Common myeloid progenitor, CD34-positive (primary cell): Measurements from ENCODE around the gene SLC2A11.
A peak's percentile ranks its signal among the peaks of the same experiment; 100 is the strongest.

Experiments used
- CTCF ChIA-PET: fragments of 350-600 bp; sonication (Branson Sonifier 250); formaldehyde crosslinking; loops from one replicate; lab custom pipeline; 2021; ENCODE audit warnings: antibody characterized with exemption; lab: Charles Lee
- POLR2A ChIA-PET: fragments of 350-600 bp; sonication (Branson Sonifier 250); formaldehyde crosslinking; loops from one replicate; lab custom pipeline; 2021; ENCODE audit warnings: antibody characterized with exemption; lab: Charles Lee
- DNase-seq, 3 donors: peaks; one replicate each; pipeline versions ENCODE4 v3.0.0 to v3.0.0-alpha.2; 2013
- H3K27ac ChIP-seq, 2 experiments: 1 replicate in 1 of 2; 2 replicates in 1 of 2; pipeline ENCODE4 v1.7.0; 2013; ENCODE audit warnings: inconsistent platforms in 2 of 2, low read length in 2 of 2, mild to moderate bottlenecking in 2 of 2, low read depth in 1 of 2, moderate library complexity in 1 of 2; ENCODE audit not compliant: severe bottlenecking in 2 of 2, insufficient read depth in 1 of 2, poor library complexity in 1 of 2
- H3K27me3 ChIP-seq, 5 experiments: replicated peaks in 2 of 5; 1 replicate in 3 of 5; 2 replicates in 2 of 5; pipeline versions ENCODE4 v1.6.1 to v1.7.0; 2013; ENCODE audit warnings: low read length in 4 of 5, mild to moderate bottlenecking in 2 of 5, moderate library complexity in 2 of 5, inconsistent platforms in 1 of 5; ENCODE audit not compliant: insufficient read depth in 5 of 5, control insufficient read depth in 4 of 5
- H3K36me3 ChIP-seq, 4 experiments: 1 replicate in 2 of 4; 2 replicates in 2 of 4; pipeline versions ENCODE4 v1.6.1 to v1.7.0; 2013; ENCODE audit warnings: low read length in 3 of 4, control low read depth in 1 of 4, mild to moderate bottlenecking in 1 of 4; ENCODE audit not compliant: control insufficient read depth in 4 of 4, insufficient read depth in 4 of 4
- H3K4me1 ChIP-seq, 4 experiments: 1 replicate in 3 of 4; 2 replicates in 1 of 4; pipeline versions ENCODE4 v1.6.1 to v1.7.1; 2013; ENCODE audit warnings: low read length in 3 of 4, mild to moderate bottlenecking in 3 of 4, control low read depth in 1 of 4, inconsistent platforms in 1 of 4, moderate library complexity in 1 of 4; ENCODE audit not compliant: control insufficient read depth in 4 of 4, insufficient read depth in 4 of 4; ENCODE audit errors: control extremely low read depth in 1 of 4
- H3K4me3 ChIP-seq, 7 experiments: 1 replicate in 4 of 7; 2 replicates in 3 of 7; pipeline versions ENCODE4 v1.5.1 to v1.7.0; 2013; ENCODE audit warnings: mild to moderate bottlenecking in 7 of 7, low read length in 6 of 7, moderate library complexity in 6 of 7, inconsistent platforms in 2 of 7, low read depth in 2 of 7, control low read depth in 1 of 7; ENCODE audit not compliant: insufficient read depth in 4 of 7, control insufficient read depth in 1 of 7; ENCODE audit errors: extremely low read depth in 1 of 7
- H3K9me3 ChIP-seq, 5 experiments: 1 replicate in 4 of 5; 2 replicates in 1 of 5; pipeline versions ENCODE4 v1.6.1 to v1.7.1; 2013; ENCODE audit warnings: low read length in 4 of 5, mild to moderate bottlenecking in 2 of 5, inconsistent platforms in 1 of 5, low read depth in 1 of 5, moderate library complexity in 1 of 5; ENCODE audit not compliant: control insufficient read depth in 4 of 5, insufficient read depth in 2 of 5; ENCODE audit errors: control extremely low read depth in 1 of 5
- WGBS: methylation state at CpG from one replicate; pipeline ENCODE4 v1.1.5; 2013; ENCODE audit not compliant: insufficient coverage; 5-methylcytosine and 5-hydroxymethylcytosine counted together

Gene SLC2A11

DNA sequence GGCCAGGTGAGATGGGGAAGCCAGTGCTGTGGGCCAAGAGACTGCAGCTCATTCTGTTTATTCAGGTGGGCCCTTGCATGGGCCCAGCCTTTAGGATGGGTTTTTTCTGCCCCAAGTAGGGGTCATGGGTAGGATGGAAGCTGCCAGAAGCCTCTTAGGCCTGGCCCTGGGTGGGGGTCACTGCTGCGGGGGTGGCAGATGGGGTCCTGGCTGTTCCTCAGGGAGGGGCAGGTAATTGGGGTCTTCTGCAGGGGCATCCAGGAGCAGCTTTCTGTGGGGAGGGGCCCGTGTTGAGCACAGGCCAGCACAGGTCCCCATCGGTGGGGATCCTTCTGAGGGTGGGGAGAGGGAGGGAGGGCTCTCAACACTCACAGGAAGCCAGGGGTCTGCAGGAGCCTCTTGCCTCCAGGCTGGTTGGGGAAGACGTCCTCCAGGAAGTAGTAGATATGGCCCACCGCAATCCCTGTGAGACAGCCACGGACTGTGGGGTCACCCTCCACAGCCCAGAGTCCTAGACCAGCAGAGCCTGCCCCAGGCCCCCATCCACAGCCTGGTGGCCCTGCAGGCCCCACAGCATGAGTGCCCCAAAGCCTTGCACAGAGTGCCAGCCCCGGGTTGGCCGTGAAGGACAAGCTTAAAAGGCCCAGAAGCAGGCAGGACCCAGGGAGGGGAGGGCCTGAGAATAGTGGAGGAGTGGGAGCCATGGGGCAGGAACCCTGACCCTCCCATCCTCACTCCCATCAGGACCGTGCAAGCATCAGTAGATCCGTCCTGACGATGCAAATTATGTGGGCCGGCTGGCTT, 20.8 kb upstream of the SLC2A11 start:
- CTCF ChIA-PET: interaction anchor here (0.9 to 3.0 kb wide), 5 partner anchors 9 to 25 kb away, joined by 3 to 14 read pairs (median 5); no protein-coding TSS in a partner anchor
- Histone ChIP-seq H3K4me1 (peaks cover 2 to 27% (median 24%) of the 10 kb centered on the region in 4 experiments), H3K9me3 (no peaks in the 10 kb centered on the region), H3K36me3 (peaks cover 3 to 58% (median 37%) of the 10 kb centered on the region in 4 experiments), H3K27ac (peak overlapping the region in 1 of 2 experiments; percentile 85), H3K27me3 (no peaks in the 10 kb centered on the region), H3K4me3 (no peak overlapping the region)
- POLR2A ChIA-PET: interaction anchor here (0.5 to 1.3 kb wide), 5 partner anchors 10 to 566 kb away, joined by 3 to 5 read pairs (median 3); no protein-coding TSS in a partner anchor
- 83% methylated on average over 9 of the region's 12 CpGs for WGBS
- DNase-seq: no peak

DNA sequence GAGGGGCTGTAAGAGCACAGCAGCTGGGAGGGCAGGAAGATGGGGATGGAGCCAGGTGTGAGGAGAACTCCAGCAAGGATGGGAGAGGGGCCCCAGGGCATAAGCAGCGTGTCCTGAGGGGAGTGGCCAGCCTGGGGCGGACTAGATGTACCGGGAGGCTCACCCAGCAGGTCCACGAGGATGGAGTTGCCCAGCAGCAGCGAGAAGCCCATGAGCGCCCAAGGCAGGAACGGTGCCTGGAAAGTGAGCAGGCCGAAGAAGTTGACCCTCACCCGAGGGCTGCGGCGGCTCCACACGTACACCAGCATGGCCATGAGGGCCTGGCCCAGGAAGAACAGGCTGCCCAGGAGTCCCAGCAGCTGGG, 20.2 kb upstream of the SLC2A11 start:
- Histone ChIP-seq H3K4me3 (peak overlapping the region in 1 of 7 experiments; percentile 73), H3K9me3 (no peaks in the 10 kb centered on the region), H3K4me1 (peaks cover 2 to 27% (median 24%) of the 10 kb centered on the region in 4 experiments), H3K27ac (peak overlapping the region in 1 of 2 experiments; percentile 85), H3K27me3 (no peaks in the 10 kb centered on the region), H3K36me3 (peaks cover 3 to 52% (median 32%) of the 10 kb centered on the region in 4 experiments)
- WGBS: 96% methylated on average over 12 of the region's 12 CpGs
- POLR2A ChIA-PET: interaction anchor here (0.5 kb wide), 1 partner anchor 120 kb away, joined by 3 read pairs; no protein-coding TSS in a partner anchor
- DNase-seq: no peak
- CTCF ChIA-PET: interaction anchor here (0.9 to 3.0 kb wide), 3 partner anchors 9 to 26 kb away, joined by 3 to 14 read pairs (median 5); no protein-coding TSS in a partner anchor

DNA sequence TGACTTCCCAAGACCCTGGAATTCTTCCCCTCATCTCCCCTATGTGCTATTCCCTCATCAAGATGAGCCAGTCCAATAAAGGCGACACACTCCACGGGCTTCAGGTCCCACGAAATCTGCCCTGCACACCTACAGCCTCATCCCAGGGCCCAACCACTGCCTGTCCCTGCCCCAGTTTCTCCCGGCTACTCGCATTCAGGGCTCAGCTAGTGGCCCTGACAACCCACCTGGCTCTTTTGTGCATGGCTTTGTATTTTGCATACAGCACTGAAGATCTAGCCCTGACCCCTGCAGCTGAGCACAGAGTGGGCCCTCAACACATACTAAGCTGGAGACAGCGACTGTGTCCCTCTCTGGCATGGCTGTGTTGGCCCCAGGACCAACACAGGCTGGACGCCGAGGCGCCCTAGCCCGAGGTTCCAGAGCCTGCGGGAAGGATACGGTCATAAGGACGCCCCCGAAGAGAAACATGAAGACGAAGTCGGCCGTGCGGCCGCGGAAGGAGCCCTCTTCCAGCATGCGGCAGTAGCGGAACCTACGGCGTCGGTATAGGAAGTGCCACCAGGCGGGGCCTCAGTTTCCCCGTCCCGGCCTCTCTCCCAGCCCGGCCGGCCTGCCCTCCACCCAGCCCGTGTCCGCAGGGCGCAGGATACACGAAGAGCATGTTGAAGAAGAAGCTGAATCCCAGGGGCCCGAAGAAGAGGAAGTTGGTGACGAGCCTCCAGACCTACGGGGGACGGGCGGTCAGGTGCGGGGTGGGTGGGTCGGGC, 19.6 kb upstream of the SLC2A11 start:
- Histone ChIP-seq H3K9me3 (no peaks in the 10 kb centered on the region), H3K4me3 (peak overlapping the region in 5 of 7 experiments; percentile 40 to 74 (median 67)), H3K27ac (peak overlapping the region; percentile 70 to 85), H3K4me1 (peaks cover 2 to 28% (median 26%) of the 10 kb centered on the region in 4 experiments), H3K36me3 (peaks cover 3 to 46% (median 28%) of the 10 kb centered on the region in 4 experiments), H3K27me3 (no peaks in the 10 kb centered on the region)
- CTCF ChIA-PET: interaction anchor here (0.9 to 1.2 kb wide), 3 partner anchors 8 to 26 kb away, joined by 3 to 6 read pairs (median 5); no protein-coding TSS in a partner anchor
- POLR2A ChIA-PET: no interaction called here
- no peak for DNase-seq
- WGBS: 21% methylated on average over 40 of the region's 41 CpGs

DNA sequence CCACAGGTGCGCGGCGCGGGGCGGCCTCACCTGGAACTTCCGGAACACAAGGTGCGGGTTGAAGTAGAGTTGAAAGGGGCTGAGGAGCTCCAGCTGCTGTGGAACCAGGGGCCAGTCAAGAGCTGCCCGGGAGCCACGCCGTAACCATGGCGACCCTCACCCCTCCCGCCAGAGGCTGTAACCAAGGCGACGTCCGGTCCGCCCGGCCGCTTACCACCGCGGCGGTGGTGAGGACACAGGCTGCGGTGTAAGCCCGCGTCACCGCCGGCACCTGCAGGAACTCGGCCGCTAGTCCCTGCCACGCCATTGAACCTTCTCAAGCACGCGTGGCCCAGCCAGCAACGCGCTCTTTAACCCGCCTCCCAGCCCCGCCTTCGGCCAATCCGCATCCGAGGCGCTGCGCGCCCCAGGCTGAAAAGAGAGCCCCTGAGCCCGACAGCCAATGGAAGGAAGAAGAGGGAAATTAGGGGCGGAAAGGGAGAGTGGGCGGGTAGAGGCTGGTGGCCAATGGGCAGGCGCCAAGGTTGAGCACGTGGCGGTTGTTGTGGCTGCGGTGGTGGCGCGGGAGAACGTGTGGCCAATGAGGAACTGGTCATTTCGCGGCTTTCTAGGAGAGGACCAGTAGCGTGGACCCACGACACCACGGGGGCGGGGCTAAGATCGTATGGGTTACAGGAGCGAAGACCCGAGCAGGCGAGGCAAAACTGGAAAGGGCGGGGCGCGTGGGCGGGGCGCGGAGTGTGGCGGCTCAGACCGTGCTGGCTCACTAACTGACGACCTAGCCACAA, 18.8 kb upstream of the SLC2A11 start, which contains the start of gene DERL3:
TSS of gene DERL3 (minus strand) at position 326 of the 788 bp plus-strand sequence. CDS start at position 307, 19 bp downstream.
- CTCF ChIA-PET: interaction anchor here (1.0 to 1.2 kb wide), 2 partner anchors 11 to 18 kb away, joined by 4 to 6 read pairs; partner anchors contain the start of gene SLC2A11
- H3K36me3 ChIP-seq: peaks cover 3 to 39% (median 20%) of the 10 kb centered on the region in 4 experiments
- peaks cover 2 to 36% (median 29%) of the 10 kb centered on the region in 4 experiments for H3K4me1 ChIP-seq
- no peaks in the 10 kb centered on the region for H3K27me3 ChIP-seq
- DNase-seq: peak; percentile 99 to 100 (median 100)
- 0% methylated on average over 58 of the region's 70 CpGs for WGBS
- peak within 1 kb of the TSS; percentile 70 to 85 for H3K27ac ChIP-seq
- POLR2A ChIA-PET: interaction anchor here (0.5 kb wide), 1 partner anchor 27 kb away, joined by 3 read pairs; no protein-coding TSS in a partner anchor
- peak within 1 kb of the TSS in 5 of 7 experiments; percentile 40 to 75 (median 67) for H3K4me3 ChIP-seq
- no peaks in the 10 kb centered on the region for H3K9me3 ChIP-seq

DNA sequence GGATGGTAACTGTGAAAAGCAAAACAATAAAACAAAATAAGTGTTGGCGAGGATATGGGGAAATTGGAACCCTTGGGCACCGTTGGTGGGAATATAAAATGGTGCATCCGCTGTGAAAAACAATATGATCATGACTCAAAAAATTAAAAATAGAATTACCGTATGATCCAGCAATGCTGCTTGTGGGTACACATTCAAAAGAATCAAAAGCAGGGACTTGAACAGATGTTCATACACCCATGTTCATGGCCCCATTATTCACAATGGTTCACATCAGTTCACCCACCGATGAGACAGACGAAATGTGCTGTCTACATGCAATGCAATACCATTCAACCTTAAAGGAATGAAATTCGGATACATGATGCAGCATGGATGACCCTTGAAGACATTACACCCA, 17.6 kb upstream of the SLC2A11 start:
- Histone ChIP-seq H3K27ac (no peak overlapping the region), H3K4me1 (peaks cover 2 to 46% (median 40%) of the 10 kb centered on the region in 4 experiments), H3K36me3 (peaks cover 3 to 29% (median 12%) of the 10 kb centered on the region in 4 experiments), H3K9me3 (no peaks in the 10 kb centered on the region), H3K4me3 (no peak overlapping the region), H3K27me3 (no peaks in the 10 kb centered on the region)
- WGBS: 91% methylated on average over 5 of the region's 7 CpGs
- ChIA-PET POLR2A (no interaction called here), CTCF (interaction anchor here (1.0 kb wide), 1 partner anchor 17 kb away, joined by 4 read pairs; the partner anchor contains the start of gene SLC2A11)
- no peak for DNase-seq

DNA sequence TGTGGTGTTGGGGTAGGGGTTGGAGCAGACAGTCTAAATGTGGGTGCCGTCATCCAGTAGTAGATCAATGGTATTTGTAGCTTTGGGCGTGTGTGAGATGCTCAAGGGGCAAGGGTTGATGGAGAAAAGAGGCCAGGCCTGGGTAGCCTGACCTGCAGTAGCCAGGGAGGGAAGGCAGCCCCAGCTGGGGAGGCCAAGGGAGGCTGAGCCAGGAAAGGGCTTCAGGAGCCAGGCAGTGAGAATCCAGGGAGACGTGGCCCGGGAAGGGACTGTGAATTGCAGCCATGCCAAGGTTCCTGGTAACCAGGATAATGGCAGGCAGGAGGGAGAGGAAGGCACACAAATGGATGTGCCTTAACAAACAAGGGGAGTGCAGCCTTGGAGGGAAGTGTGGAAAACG, 16.4 kb upstream of the SLC2A11 start:
- peaks cover 0 to 16% (median 1%) of the 10 kb centered on the region in 4 experiments for H3K36me3 ChIP-seq
- POLR2A ChIA-PET: no interaction called here
- DNase-seq: no peak
- H3K4me3 ChIP-seq: no peak overlapping the region
- no peaks in the 10 kb centered on the region for H3K27me3 ChIP-seq
- CTCF ChIA-PET: no interaction called here
- peaks cover 2 to 59% (median 53%) of the 10 kb centered on the region in 4 experiments for H3K4me1 ChIP-seq
- WGBS: 98% methylated on average over 5 of the region's 5 CpGs
- H3K27ac ChIP-seq: no peak overlapping the region
- no peaks in the 10 kb centered on the region for H3K9me3 ChIP-seq
